Activated CD4-positive, alpha-beta T cell treated with anti-CD3 and anti-CD28 coated beads, Interleukin-10, Interleukin-2, amounts not matched to agents 100 ng/mL and 50 ng/mL, durations not matched to agents 16 hours and 8 hours (primary cell): ENCODE data around the gene EDC4.

Experiments
- DNase-seq: peaks from one replicate; pipeline ENCODE4 v3.0.0-alpha.2; 2020

EDC4 gene

GRCh38 chr16:67915831-67916723 is 43.2 kb downstream of the EDC4 start:
- DNase-seq, result no peak

- no peak for DNase-seq
These were observed 44.4 kb downstream of the EDC4 start for GRCh38 chr16:67917140-67917851.

GRCh38 chr16:67917852-67918236 is 45.0 kb downstream of the EDC4 start:
- DNase-seq, result peak; percentile 89

- DNase-seq, result no peak
These were observed 46.9 kb downstream of the EDC4 start for GRCh38 chr16:67919622-67920221.

- DNase-seq, result no peak
These were observed 49.4 kb downstream of the EDC4 start for GRCh38 chr16:67922221-67922620.

- no peak for DNase-seq
These were observed 49.9 kb downstream of the EDC4 start for GRCh38 chr16:67922740-67923139.

GRCh38 chr16:67923414-67924116 is 50.7 kb downstream of the EDC4 start:
- no peak for DNase-seq

GRCh38 chr16:67924140-67924906 is 51.5 kb downstream of the EDC4 start:
- no peak for DNase-seq

- no peak for DNase-seq
These were observed 53.4 kb downstream of the EDC4 start for GRCh38 chr16:67926181-67926750.

- no peak for DNase-seq
These were observed 54.5 kb downstream of the EDC4 start for GRCh38 chr16:67927131-67927941.

GRCh38 chr16:67928147-67928546 is 55.3 kb downstream of the EDC4 start:
- DNase-seq, result no peak

GRCh38 chr16:67928561-67929364 is 55.9 kb downstream of the EDC4 start:
- DNase-seq, result peak; percentile 83

GRCh38 chr16:67930191-67930590 is 57.3 kb downstream of the EDC4 start:
- no peak for DNase-seq

GRCh38 chr16:67930678-67931211 is 57.9 kb downstream of the EDC4 start:
- no peak for DNase-seq
